ENCODE data around the gene TIAM2. TPM values are rescaled to one million over a fixed set of nuclear protein-coding genes. Genes with fewer than 3 reads are reported as not detected.

The TIAM2 gene
- total RNA-seq, 4 donors from 2014 or later = 9.2 to 18.2 (median 11.4) TPM

DNA sequence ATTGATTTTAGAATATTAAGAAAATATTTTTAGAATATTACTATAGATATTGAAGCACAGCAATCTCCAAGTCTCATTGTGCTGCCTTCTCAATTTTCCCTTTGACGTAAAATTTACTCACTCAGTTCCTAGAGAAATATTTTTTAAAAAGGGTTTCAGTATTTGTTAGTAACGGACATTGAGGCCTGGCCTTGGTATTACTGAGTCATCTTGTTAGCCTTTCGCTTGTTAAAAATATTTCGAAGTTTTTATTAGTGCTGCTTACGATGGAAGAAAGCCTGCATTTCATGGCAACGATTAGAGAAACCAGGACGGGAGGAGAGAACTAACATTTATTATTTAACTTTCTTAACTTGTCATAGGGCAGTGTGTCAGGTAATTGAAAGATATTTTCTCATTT, 82.2 kb downstream of the TIAM2 start:
- H3K27ac ChIP-seq = peak overlapping the region in 2 of 4 donors; percentile 53 to 61
- no peak for TF ChIP-seq EP300 (IDR thresholded peaks at IDR 0.05)
- TF ChIP-seq POLR2A (IDR thresholded peaks at IDR 0.05) = no peak
- TF ChIP-seq, protein P1, sequence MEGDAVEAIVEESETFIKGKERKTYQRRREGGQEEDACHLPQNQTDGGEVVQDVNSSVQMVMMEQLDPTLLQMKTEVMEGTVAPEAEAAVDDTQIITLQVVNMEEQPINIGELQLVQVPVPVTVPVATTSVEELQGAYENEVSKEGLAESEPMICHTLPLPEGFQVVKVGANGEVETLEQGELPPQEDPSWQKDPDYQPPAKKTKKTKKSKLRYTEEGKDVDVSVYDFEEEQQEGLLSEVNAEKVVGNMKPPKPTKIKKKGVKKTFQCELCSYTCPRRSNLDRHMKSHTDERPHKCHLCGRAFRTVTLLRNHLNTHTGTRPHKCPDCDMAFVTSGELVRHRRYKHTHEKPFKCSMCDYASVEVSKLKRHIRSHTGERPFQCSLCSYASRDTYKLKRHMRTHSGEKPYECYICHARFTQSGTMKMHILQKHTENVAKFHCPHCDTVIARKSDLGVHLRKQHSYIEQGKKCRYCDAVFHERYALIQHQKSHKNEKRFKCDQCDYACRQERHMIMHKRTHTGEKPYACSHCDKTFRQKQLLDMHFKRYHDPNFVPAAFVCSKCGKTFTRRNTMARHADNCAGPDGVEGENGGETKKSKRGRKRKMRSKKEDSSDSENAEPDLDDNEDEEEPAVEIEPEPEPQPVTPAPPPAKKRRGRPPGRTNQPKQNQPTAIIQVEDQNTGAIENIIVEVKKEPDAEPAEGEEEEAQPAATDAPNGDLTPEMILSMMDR (IDR thresholded peaks at IDR 0.05) = no peak
- H3K27me3 ChIP-seq = no peaks in the 10 kb centered on the region
- 40 to 49% methylated on average over 7 of the region's 7 CpGs for WGBS, 2 donors
- no peaks in the 10 kb centered on the region for H3K36me3 ChIP-seq
- no peak for DNase-seq (ENCODE audit: low spot score in 2 of 2)
- H3K4me3 ChIP-seq = no peak overlapping the region
- H3K9me3 ChIP-seq = no peaks in the 10 kb centered on the region
- no peaks in the 10 kb centered on the region for H3K4me1 ChIP-seq

DNA sequence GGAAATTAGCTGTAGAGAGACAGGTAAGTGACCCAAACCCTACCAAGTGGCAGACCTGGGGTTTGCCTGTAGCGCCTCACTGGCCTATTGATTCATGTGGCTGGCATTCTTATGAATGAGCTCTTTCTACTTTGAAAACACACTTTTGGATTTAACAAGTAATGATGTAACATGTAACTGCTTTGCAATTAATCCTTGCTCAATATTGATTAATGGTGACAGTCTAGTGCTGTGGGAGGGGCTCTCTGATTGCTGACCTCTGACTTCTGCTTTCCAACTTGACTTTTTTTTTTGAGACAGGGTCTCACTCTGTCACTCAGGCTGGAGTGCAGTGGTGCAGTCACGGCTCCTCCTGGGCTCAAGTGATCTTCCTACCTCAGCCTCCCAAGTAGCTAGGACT, 82.7 kb downstream of the TIAM2 start:
- Histone ChIP-seq H3K27me3 (no peaks in the 10 kb centered on the region), H3K9me3 (no peaks in the 10 kb centered on the region), H3K27ac (peak overlapping the region in 2 of 4 donors; percentile 53 to 61), H3K36me3 (no peaks in the 10 kb centered on the region), H3K4me1 (no peaks in the 10 kb centered on the region), H3K4me3 (no peak overlapping the region)
- TF ChIP-seq POLR2A (IDR thresholded peaks at IDR 0.05) (no peak), EP300 (IDR thresholded peaks at IDR 0.05) (no peak)
- TF ChIP-seq, protein P1 (IDR thresholded peaks at IDR 0.05) = no peak
- no peak for DNase-seq (ENCODE audit: low spot score in 2 of 2)
- WGBS, 2 donors = 86 to 94% methylated on average over 2 of the region's 2 CpGs

DNA sequence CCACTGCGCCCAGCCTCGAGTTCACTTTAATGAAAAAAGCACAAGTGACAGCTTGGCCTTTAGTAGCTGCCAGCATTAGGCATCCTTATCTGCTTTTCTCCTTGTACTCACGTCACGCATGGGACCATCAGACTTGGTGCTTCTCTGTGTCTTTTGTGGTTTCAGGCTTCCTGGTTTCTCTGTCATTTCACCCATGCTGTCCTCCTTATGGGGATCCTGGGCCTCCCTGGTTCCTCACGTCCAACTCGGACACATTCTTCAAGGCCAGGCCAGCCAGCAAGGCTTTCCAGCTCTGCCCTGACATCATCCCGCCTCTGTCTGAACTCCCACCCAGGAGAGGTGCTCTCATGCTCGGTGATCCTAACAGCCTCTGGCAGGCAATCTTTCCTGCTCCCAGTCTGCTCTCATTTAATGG, 83.2 kb downstream of the TIAM2 start:
- WGBS, 2 donors = 63 to 65% methylated on average over 8 of the region's 8 CpGs
- TF ChIP-seq POLR2A (IDR thresholded peaks at IDR 0.05) (no peak), EP300 (IDR thresholded peaks at IDR 0.05) (no peak)
- TF ChIP-seq, protein P1 (IDR thresholded peaks at IDR 0.05) = no peak
- no peak overlapping the region for H3K4me3 ChIP-seq
- H3K9me3 ChIP-seq = no peaks in the 10 kb centered on the region
- DNase-seq (ENCODE audit: low spot score in 2 of 2) = peak in 1 of 2 donors; percentile 7
- no peaks in the 10 kb centered on the region for H3K36me3 ChIP-seq
- H3K27me3 ChIP-seq = no peaks in the 10 kb centered on the region
- peak overlapping the region in 1 of 4 donors; percentile 53 for H3K27ac ChIP-seq
- H3K4me1 ChIP-seq = no peaks in the 10 kb centered on the region

DNA sequence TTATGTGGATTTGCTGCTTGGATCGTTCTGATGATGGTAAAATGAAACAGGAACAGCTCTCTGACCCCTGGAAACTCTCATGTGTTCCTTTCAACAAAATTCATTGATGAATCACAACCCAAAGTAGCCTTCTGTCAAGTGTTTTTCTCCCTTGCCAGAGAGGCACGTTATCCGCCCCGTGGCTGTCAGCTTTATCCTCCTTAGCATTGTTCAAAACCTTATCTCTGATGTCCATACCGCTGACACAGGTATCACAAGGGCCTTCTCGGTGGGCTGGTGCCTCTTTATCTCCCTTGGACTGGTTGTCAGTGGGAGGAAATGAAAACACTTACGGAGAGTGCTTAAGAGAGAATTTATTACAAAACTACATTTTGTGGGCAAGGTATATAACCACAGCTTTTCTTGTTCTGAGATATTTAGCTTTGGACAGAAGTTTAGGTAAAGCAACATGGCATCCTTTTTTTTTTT, 84.9 kb downstream of the TIAM2 start:
- no peak for DNase-seq (ENCODE audit: low spot score in 2 of 2)
- H3K9me3 ChIP-seq = no peaks in the 10 kb centered on the region
- H3K36me3 ChIP-seq = no peaks in the 10 kb centered on the region
- TF ChIP-seq EP300 (IDR thresholded peaks at IDR 0.05) (no peak), POLR2A (IDR thresholded peaks at IDR 0.05) (no peak)
- TF ChIP-seq, protein P1 (IDR thresholded peaks at IDR 0.05) = no peak
- no peaks in the 10 kb centered on the region for H3K27me3 ChIP-seq
- no peak overlapping the region for H3K27ac ChIP-seq
- no peak overlapping the region for H3K4me3 ChIP-seq
- WGBS, 2 donors = 64 to 68% methylated on average over 7 of the region's 7 CpGs
- H3K4me1 ChIP-seq = no peaks in the 10 kb centered on the region

DNA sequence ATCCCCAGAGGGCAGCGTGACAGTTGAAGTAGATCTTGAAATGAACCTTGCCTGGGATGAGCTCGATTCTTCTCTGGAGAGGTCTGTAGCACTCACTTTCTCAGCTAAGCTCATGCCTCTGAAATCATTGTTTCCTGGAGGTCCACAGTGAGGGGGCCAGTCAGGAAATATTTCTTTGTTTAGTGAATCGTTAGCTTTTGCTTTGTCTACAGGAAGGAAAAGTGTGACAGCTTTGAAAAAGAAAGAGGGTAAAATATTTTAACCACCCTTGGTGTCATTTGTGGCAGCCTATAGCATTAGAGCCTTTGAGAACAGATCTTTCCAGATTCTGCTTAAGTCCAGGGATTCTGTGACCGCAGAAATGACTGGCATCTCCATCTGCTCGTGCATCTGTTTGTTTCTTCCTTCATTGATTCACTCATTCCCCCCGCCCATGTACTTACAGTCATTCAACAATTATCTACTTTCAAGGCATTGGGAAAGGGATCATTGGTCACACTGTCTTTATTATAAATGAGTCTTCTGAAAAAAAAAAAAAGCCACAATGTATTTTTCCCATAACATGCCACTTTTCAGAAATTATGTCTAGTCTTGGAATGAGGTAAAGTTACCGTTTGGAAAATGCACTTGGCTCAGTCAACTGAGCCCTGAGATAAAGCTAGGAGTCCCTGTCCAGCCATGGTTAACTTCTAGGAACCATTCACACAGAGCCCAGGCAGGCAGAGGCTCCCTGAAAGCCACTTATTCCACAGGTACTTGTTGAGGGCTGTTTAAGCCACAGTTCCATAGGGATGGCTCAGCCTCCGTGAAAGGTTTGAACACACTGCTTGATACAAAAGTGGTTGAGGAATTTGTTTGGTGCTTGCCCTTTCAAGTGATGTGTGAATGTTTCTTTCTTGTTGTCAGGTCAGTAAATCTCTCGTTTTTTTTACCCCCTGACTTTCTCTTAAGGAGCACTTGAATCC, 86.0 kb downstream of the TIAM2 start:
- DNase-seq (ENCODE audit: low spot score in 2 of 2) = no peak

More for the DNA sequence above, 86.0 kb downstream of the TIAM2 start:
- Histone ChIP-seq H3K27ac (no peak overlapping the region), H3K27me3 (no peaks in the 10 kb centered on the region), H3K4me3 (no peak overlapping the region), H3K36me3 (no peaks in the 10 kb centered on the region), H3K9me3 (no peaks in the 10 kb centered on the region), H3K4me1 (no peaks in the 10 kb centered on the region)
- TF ChIP-seq EP300 (IDR thresholded peaks at IDR 0.05) = no peak
- TF ChIP-seq, protein P1 (IDR thresholded peaks at IDR 0.05) = no peak
- TF ChIP-seq POLR2A (IDR thresholded peaks at IDR 0.05) = no peak
- 65 to 76% methylated on average over 9 of the region's 9 CpGs for WGBS, 2 donors

Data from tibial nerve (tissue), 4 donors.